Thyroid gland (tissue), 4 donors: ENCODE data around the gene RAPGEF4. TPM values are rescaled to one million over a fixed set of nuclear protein-coding genes. Genes with fewer than 3 reads are reported as not detected.

Source experiments
- DNase-seq, 2 donors: peaks; one replicate each; pipeline ENCODE4 v3.0.0-alpha.2; 2019
- H3K27ac ChIP-seq, 3 donors: fragments of 200-600 bp; sonication (generic); 1 replicate in 2 of 3; 2 replicates in 1 of 3; pipeline ENCODE4 v1.5.1; 2016 to 2019; ENCODE audit warnings: mild to moderate bottlenecking in 1 of 3, moderate library complexity in 1 of 3
- H3K27me3 ChIP-seq: fragments of 200-600 bp; sonication (generic); one replicate; pipeline ENCODE4 v1.5.1; 2019
- H3K36me3 ChIP-seq, 2 donors: fragments of 200-600 bp; sonication (generic); one replicate each; pipeline ENCODE4 v1.5.1; 2016 to 2019
- H3K4me1 ChIP-seq, 2 donors: fragments of 200-600 bp; sonication (generic); one replicate each; pipeline ENCODE4 v1.5.1; 2017 to 2019
- H3K4me3 ChIP-seq, 3 donors: fragments of 200-600 bp; sonication (generic); replicated peaks in 1 of 3; 1 replicate in 2 of 3; 2 replicates in 1 of 3; pipeline ENCODE4 v1.5.1; 2016; ENCODE audit warnings: mild to moderate bottlenecking in 1 of 3
- H3K9me3 ChIP-seq: fragments of 200-600 bp; sonication (generic); one replicate; pipeline ENCODE4 v1.5.1; 2017
- CTCF ChIP-seq, 6 experiments: fragments of 200-600 bp in 3 of 6; fragments of 450-650 bp in 3 of 6; sonication (generic) in 3 of 6; IDR thresholded peaks; one replicate each; pipeline ENCODE4 v1.5.1; 2016 to 2019; ENCODE audit warnings: antibody characterized with exemption in 6 of 6, mild to moderate bottlenecking in 2 of 6, inconsistent platforms in 1 of 6, moderate library complexity in 1 of 6
- POLR2A ChIP-seq, 2 donors: fragments of 450-650 bp; IDR thresholded peaks; one replicate each; pipeline ENCODE4 v1.6.1; 2017; ENCODE audit warnings: antibody characterized with exemption in 2 of 2, mild to moderate bottlenecking in 2 of 2, moderate library complexity in 1 of 2
- WGBS, 2 donors: methylation state at CpG; one replicate each; pipeline ENCODE4 v1.1.5; 2017; 5-methylcytosine and 5-hydroxymethylcytosine counted together
- intact Hi-C: fragments of 100-400 bp; cut with DNase I; formaldehyde crosslinking; loops from one replicate; pipeline ENCODE4 v1.15.1; 2023
- total RNA-seq, 4 donors: library from RNA; depleted of rRNA; stranded (reverse); fragments of >200 nt; gene quantifications; one replicate each; pipeline ENCODE4 v1.2.3, GENCODE V29; 2016

Gene RAPGEF4
- total RNA-seq, 4 donors from 2014 or later: 7.9 to 19.6 (median 12.1) TPM

- Histone ChIP-seq H3K4me3 (no peak overlapping the region), H3K4me1 (no peaks in the 10 kb centered on the region), H3K36me3 (no peaks in the 10 kb centered on the region), H3K27me3 (no peaks in the 10 kb centered on the region), H3K9me3 (no peaks in the 10 kb centered on the region), H3K27ac (no peak overlapping the region)
- DNase-seq: no peak
- 78 to 87% methylated on average over 5 to 6 of the region's 6 CpGs for WGBS, 2 donors
- no peak for TF ChIP-seq CTCF (IDR thresholded peaks at IDR 0.05)
- TF ChIP-seq POLR2A (IDR thresholded peaks at IDR 0.05): no peak
- intact Hi-C loops: no loop called here
These were observed 13.7 kb downstream of the RAPGEF4 start for GRCh38 chr2:172749388-172749787.

- 41 to 45% methylated on average over 2 of the region's 2 CpGs for WGBS, 2 donors
These were observed 15.9 kb downstream of the RAPGEF4 start for GRCh38 chr2:172751564-172751963.

GRCh38 chr2:172753610-172754009 lies 18.0 kb downstream of the RAPGEF4 start:
- DNase-seq: no peak
- Histone ChIP-seq H3K4me1 (no peaks in the 10 kb centered on the region), H3K36me3 (no peaks in the 10 kb centered on the region), H3K27ac (no peak overlapping the region), H3K4me3 (no peak overlapping the region), H3K9me3 (no peaks in the 10 kb centered on the region), H3K27me3 (no peaks in the 10 kb centered on the region)
- intact Hi-C loops: no loop called here
- WGBS, 2 donors: 88 to 90% methylated on average over 3 of the region's 3 CpGs
- TF ChIP-seq CTCF (IDR thresholded peaks at IDR 0.05): no peak
- TF ChIP-seq POLR2A (IDR thresholded peaks at IDR 0.05): no peak

More at GRCh38 chr2:172751564-172751963, 15.9 kb downstream of the RAPGEF4 start:
- Histone ChIP-seq H3K27ac (no peak overlapping the region), H3K4me3 (no peak overlapping the region), H3K9me3 (no peaks in the 10 kb centered on the region), H3K36me3 (no peaks in the 10 kb centered on the region), H3K27me3 (no peaks in the 10 kb centered on the region), H3K4me1 (no peaks in the 10 kb centered on the region)
- DNase-seq: no peak
- intact Hi-C loops: no loop called here
- TF ChIP-seq POLR2A (IDR thresholded peaks at IDR 0.05): no peak
- TF ChIP-seq CTCF (IDR thresholded peaks at IDR 0.05): no peak

- H3K9me3 ChIP-seq: no peaks in the 10 kb centered on the region
- 95 to 99% methylated on average over 2 of the region's 2 CpGs for WGBS, 2 donors
- H3K27ac ChIP-seq: no peak overlapping the region
- no peak for TF ChIP-seq POLR2A (IDR thresholded peaks at IDR 0.05)
- TF ChIP-seq CTCF (IDR thresholded peaks at IDR 0.05): no peak
- no peaks in the 10 kb centered on the region for H3K36me3 ChIP-seq
- H3K27me3 ChIP-seq: no peaks in the 10 kb centered on the region
- intact Hi-C loops: no loop called here
- no peak overlapping the region for H3K4me3 ChIP-seq
- H3K4me1 ChIP-seq: no peaks in the 10 kb centered on the region
- DNase-seq: no peak
These were observed 23.8 kb downstream of the RAPGEF4 start for GRCh38 chr2:172759441-172759840.

- Histone ChIP-seq H3K36me3 (no peaks in the 10 kb centered on the region), H3K4me3 (no peak overlapping the region), H3K27me3 (no peaks in the 10 kb centered on the region), H3K9me3 (no peaks in the 10 kb centered on the region), H3K27ac (no peak overlapping the region), H3K4me1 (no peaks in the 10 kb centered on the region)
- no peak for TF ChIP-seq POLR2A (IDR thresholded peaks at IDR 0.05)
- no peak for TF ChIP-seq CTCF (IDR thresholded peaks at IDR 0.05)
- DNase-seq: no peak
- intact Hi-C loops: no loop called here
- 95% methylated on average over 4 of the region's 4 CpGs for WGBS, 2 donors
These were observed 25.7 kb downstream of the RAPGEF4 start for GRCh38 chr2:172761306-172761705.
